ENCODE measurements around the gene ELFN1.

- TF ChIP-seq, protein P1, sequence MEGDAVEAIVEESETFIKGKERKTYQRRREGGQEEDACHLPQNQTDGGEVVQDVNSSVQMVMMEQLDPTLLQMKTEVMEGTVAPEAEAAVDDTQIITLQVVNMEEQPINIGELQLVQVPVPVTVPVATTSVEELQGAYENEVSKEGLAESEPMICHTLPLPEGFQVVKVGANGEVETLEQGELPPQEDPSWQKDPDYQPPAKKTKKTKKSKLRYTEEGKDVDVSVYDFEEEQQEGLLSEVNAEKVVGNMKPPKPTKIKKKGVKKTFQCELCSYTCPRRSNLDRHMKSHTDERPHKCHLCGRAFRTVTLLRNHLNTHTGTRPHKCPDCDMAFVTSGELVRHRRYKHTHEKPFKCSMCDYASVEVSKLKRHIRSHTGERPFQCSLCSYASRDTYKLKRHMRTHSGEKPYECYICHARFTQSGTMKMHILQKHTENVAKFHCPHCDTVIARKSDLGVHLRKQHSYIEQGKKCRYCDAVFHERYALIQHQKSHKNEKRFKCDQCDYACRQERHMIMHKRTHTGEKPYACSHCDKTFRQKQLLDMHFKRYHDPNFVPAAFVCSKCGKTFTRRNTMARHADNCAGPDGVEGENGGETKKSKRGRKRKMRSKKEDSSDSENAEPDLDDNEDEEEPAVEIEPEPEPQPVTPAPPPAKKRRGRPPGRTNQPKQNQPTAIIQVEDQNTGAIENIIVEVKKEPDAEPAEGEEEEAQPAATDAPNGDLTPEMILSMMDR (IDR thresholded peaks at IDR 0.05): no peak
- no peak for TF ChIP-seq ZFX (IDR thresholded peaks at IDR 0.05; ENCODE audit: borderline replicate concordance)
These were observed 105.3 kb downstream of the ELFN1 start for GRCh38 chr7:1775389-1775788.

Measured in 22Rv1 (cell line).